ENCODE data around the gene KRT32.
"Not testable (repeated sequence)": the region's sequence is repeated elsewhere in the genome, so short reads cannot be mapped to it uniquely, and the experiment has no call there.

The KRT32 gene

DNA sequence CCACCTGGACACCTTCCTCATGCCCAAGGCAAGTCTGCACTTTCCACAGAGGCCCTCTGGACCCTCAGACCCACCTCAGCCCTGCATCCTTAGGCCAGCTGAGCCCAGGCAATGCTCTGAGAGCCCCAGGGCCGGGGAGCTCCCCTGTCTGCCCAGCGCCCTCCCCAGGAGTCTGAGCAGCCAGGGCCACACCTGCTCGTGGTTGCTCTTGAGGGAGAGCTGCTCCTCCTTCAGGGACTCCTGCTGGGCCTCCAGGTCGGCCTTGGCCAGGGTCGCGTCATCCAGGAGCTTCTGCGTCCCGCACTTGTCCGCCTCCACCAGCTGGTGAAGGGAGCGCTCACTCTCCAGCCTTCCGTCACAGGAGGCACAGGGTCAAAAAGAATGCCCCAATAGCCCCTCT lies 44.6 kb downstream of the KRT32 start:
- DNase-seq = not testable (repeated sequence)

DNA sequence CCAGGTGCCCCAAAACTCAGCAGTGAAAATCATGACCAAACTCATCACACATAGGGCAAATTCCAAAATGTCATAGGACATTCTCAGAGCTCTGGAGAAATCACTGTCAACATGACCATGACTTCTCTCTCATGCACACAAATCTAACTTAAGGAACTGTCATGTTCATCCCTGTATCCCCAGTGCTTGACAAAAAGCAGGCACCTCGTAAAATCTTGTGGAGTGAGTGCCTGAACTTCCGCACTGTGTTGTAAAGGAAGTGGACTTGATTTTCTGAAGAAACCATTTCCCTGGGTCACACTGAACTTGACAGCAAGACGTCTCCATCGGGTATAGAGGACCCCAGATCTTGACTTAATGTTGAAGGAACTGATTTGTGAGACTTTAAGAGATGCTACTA lies 45.6 kb downstream of the KRT32 start:
- no peak for DNase-seq

DNA sequence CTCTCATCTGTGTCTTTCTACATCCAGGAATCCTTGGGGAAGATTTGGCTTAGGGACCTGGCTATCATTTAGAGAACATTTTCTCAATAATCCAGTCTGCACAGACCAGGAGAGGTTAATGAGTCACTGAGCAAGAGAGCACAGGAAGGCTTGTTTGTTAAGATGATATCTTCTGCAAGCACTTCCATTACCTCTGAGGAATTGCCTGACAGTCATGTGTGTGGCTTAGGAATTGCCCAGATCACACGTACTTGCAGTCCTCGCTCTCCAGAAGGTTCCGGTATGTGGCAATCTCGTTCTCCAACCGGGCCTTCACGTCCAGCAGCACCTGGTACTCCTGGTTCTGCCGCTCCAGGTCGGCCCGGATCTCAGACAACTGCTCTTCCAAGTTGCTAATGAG lies 46.1 kb downstream of the KRT32 start:
- DNase-seq = no peak

DNA sequence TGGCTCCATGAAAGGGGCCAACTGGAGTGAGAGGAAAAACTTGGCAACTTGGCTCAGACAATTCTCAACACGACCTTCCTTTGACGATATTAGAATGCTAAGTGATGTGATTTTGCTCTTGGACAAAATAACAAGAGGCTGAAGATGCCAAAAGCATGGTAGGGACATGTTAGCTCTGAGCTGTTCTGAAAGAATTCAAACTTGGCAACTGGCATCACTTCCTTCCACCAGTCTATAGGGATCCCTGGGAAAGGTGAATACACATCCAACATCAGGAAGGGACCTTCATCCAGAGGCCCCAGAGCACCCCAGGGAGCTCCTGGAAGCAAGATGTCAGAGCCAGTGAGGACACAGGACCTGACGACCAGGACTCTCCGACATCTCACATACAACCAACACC lies 47.1 kb downstream of the KRT32 start:
- DNase-seq = no peak

DNA sequence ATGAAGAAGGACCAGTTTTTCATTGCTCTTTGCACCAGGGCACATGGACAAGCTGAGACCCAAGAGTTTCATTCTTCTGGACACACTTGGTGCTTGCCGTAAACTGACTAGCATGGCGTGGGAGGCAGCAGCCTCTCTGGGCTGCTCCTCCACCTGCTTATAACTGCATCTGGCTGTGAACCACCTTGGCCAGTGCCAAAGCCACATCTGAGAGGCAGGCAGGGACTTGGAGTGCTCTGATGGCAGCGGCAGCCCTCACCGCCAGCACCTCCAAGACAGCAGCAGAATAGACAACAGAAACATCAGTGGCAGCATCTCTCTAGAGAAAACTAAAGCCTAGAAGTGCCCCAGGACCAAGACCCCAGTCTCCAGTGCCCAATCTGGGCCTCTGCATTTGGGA lies 47.5 kb downstream of the KRT32 start:
- no peak for DNase-seq

DNA sequence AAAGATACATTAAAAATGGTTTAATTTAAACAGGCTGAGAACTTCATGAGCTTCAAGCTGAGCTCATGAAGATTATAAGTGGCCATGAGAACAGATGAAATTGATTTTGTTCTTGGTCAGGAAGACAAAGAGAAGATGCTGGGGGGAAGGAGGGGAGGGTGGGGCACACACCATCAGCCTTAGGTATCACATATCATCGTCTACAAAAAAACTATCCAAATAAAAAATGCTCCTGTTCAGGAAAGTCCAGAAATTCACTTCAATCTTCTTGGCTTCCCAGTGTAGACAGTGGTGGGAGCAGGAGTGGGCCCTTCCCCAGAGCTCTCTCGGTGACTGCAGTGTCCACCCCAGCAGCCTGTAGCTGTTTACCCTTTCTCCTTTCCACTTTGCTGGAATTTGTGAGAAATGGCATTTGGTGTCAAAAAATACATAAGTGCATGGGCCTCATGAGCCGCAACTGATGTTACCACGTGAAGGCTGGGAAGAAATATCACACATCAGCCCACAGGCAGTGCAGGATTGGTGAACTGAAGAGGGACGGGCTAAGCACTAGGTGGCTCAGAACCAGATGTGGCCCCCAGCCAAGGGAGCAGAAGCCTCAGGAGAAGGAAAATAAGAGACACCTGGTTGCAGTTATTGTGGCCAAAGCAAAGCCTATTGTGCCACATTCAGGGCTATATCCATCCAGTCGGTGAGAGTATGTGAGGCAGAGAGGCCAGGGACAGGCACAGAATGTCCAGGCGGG lies 48.9 kb downstream of the KRT32 start:
- no peak for DNase-seq

DNA sequence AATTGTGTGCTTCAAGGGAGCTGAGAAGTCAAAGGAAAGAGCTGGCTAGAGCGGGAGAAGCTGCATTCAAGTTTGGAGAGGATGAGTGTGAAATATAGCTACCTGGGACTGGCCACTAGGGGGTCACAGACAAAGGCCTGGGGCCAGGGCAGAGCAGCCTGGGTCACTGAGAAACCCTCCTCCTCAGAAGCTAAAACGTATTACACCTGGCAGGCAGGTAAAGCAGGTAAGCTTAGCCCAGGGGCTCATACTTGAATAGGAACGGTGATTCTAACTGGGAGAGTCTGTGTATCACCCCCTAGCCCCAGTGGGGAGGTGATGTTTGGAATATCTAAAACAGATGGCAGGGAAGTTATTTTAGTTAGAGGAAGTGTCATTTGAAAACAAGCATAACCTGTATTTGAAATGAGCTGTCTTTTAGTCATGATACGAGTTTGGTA lies 49.6 kb downstream of the KRT32 start:
- no peak for DNase-seq

DNA sequence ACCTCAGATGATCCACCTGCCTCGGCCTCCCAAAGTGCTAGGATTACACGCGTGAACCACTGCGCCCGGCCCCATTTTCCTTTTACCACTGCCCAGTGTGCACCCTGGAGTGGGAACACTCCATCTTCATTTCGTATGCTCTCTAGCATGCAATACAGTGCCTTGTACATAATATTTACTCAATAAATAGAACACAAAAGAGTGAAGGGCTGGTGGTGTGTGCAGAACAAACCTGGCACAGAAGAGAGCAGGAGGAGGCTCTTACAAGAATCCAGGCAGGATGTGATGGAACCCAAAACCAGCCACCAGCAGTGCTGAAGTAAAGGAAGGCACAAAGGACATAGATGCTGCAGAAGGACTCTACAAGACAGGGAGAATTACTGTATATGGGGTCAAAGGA lies 50.1 kb downstream of the KRT32 start:
- DNase-seq = no peak

DNA sequence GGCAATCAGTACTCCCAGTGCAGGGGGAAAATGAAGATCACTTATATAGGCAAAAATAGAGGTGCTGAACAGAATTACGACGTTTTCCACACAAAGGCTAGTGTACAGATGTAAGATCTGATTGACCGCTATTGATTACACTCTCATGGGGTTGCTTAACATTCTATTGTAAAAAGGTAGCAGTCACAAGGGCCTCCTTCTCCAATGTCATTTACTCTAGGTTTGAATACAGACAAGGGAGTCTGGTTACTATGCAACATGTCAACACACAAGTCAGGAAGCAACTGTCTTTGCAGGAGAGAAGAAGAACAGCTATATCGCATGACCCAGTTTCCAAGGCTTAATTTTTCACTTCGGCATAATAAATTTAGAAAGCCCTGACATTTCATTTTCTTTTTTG lies 50.7 kb downstream of the KRT32 start:
- no peak for DNase-seq

DNA sequence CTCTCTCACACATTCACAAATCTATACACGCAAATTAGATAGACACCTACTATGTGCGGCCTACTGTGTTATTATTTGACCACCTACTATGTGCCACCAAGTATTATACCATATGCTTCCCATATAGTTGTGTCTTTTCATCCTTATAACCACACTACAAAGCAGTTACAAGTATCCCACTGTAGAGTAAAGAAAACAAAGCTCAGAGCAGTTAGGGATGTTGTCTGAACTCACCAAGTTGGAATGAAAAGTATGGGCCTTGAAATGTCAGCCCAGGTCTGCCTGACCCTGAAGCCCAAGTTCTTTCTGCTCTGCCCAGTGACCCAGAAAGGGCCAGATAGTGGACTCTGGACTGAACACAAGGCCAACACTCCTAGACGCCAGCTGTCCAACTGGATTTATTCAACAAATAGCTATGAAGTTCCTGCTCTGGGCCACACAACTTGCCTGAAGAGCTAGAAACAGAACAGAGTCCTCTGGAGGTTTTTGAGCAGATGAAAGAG lies 51.3 kb downstream of the KRT32 start:
- DNase-seq = no peak

DNA sequence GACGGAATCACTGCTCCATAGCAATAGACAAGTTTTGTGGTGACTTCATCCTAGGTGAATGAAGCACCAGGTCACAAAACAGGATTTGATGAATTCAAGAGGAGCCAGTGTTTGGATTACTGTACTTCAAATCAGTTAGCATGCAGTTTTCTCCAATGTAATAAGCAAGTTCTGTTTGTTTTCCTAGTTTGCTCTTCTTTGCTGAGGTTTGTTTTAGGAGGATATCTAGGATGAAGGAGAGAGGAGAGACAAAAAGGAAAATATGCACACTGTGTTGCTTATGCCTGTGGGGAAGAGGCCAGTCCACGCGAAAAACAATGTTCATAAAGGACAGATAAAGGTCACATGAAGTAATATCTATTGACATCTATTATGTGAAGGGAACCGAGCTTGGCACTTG lies 51.8 kb downstream of the KRT32 start:
- DNase-seq = no peak

DNA sequence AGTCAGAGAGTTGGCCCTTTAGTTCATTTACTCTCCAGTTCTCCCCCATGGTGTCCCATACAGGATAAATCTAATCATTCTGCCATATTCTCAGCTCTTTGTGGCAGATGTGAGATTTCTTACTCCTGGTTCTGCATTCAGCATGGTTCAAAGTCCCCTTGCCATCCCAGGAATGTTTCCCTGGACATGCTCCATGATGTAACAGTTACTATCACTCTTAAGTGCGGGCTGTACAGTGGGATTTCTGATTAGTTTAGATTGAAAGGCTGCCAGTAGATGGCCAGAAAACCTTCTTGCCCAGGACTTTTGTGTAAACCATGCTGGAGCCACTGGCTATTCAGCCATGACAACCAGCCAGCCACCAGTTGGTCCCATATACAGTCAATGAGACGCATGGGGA lies 53.2 kb downstream of the KRT32 start:
- DNase-seq = no peak

DNA sequence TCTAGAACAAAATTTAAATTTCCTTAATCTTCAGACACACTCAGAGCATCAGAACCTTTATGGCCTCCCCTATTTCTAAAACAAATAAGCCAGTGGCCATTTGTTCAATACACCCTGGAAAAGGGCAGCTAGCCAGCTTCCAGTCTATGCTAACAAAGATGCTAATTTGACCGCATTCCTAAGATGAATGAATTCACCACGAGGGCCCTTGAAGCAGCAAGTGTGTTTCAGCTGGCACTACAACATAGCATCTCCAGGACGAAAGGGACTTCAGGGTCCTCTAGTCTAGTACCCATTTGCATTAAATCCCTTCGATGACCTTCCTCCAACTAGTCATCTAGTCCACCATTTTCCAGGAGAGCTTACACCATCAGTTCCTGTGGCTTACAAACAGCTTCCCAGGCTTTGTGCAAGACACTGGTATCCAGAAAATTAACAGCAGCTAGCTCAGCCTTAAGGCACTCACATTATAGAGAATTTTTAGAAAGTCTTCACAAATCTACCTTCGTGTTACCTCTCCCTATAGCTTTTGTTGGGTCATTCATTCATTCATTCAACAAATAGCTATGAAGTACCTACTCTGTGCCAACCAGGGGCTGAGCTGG lies 53.7 kb downstream of the KRT32 start:
- no peak for DNase-seq

DNA sequence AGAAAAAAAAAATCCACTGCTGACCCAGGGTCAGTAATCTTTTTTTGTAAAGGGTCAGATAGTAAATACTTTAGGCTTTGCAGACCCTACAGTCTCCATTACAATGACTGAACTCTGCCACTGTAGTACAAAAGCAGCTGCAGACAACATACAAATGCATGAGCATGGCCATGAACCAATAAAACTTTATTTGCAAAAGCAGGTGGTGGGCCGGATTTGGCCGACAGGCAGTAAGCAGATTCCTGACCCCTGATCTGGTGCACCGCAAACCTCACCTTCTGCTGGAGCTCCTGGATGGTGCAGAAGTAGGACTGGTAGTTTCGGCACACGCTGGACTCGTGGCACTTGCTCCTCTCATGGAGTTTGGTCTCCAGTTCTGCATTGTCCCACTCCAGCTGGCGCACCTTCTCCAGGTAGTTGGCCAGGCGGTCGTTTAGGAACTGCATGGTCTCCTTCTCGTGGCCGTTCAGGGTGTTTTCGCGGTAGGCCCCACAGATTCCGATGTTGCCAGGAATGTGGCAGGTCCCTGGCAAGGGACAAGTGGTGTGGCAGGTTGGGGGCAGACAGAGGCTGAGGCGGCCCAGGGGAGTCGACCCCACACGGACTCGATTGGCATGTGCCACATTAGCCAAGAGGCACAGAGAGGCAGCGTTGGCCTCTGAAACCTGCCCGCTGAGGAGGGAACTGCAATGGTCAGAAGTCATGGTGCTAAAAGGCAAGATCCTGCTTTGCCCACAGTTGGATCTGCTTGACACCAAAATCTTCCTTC lies 55.9 kb downstream of the KRT32 start:
- no peak for DNase-seq

Measured in activated effector memory CD4-positive, alpha-beta T cell treated with anti-CD3 and anti-CD28 coated beads, Interleukin-2, amount 50 U/mL, for 16 hours (primary cell).